GM21737 (cell line): Measurements from ENCODE around the gene AMZ1.
"Not testable (repeated sequence)": the region's sequence is repeated elsewhere in the genome, so short reads cannot be mapped to it uniquely, and the experiment has no call there.

ENCODE experiments used
- ATAC-seq: cut with Tn5 transposase; IDR thresholded peaks from one replicate; pipeline ENCODE4 v1.9.1; 2021; ENCODE audit warnings: mild to moderate bottlenecking, moderate library complexity; ENCODE audit not compliant: unreplicated experiment

AMZ1 gene

DNA sequence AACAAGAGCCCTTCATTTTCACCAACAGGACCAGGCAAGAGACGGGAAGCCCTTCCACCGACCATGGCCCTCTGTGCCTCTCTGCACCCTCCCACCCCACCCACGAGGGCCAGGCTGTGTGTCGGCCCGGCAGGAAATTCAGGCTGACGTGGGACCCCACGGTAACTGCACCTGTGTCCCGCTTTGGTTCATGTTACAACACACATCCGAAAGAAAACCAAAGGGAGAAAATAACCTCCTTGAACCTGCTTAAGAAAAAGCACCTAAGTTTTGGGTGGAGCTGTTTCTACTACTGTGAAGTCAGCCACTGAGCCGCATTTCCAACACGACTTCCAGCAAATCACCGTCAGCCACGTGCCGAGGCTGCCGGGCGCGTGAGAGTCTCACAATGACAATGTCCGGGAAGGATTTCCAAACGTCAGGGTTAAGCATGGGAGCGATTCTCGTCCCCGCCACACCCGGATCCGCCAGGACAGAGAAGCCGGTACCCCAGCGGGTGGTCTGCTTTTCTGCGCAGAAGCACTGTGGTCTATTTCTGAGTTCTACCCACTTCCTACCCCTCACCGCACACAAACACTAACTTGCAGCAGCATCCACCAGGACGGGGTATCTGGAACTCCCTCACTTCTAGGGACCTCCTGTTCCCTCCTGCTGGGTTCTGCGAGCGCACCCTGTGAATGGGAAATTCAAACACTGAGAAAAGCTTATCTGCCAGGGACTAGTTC, 36.6 kb downstream of the AMZ1 start:
- no peak for ATAC-seq

DNA sequence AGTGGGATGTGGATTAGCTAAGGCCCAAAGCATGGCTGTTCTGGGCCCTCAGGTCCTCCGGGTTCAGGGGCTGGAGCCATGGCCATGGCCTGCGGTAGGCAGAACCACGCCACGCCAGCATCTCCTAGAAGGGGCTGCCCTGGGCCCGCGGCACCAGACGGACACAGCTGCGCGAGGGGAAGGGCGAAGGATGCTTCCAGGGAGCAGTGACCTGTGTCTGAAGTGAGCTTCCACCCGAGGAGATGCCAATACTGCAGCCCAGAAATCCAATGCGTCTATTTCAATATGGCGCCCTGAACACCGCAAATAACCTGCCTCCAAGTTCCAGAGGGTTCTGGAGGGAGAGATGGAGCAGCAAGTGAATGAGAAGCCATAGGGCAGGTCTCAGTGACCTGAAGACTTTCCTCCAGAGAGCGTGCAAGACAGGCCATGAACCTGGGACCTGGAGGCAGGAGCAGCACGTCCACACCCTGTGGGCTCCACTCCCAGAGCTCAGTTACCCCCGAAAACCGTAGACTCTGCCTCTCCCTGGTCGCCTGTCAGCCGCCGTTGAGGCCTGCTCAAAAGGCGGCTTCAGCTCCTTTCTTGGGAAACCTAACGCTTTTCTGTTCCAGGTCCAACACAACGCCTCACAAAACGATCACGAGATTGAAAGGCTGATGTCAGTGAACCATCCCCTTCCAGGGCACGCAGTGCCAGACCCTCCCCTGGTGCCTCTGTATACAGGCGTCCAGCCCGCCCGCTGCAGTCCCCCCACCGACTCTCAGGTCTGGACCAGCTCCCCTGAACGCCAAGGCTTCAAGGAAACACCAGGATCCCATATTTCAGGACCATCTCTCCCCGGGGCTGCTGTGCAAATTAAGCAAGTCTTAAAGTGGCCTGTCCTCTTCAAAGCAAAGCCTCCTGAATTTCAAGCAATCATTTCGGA, 37.4 kb downstream of the AMZ1 start:
- no peak for ATAC-seq

- ATAC-seq, result no peak
Measured at GRCh38 chr7:2726316-2727018, 38.5 kb downstream of the AMZ1 start.

DNA sequence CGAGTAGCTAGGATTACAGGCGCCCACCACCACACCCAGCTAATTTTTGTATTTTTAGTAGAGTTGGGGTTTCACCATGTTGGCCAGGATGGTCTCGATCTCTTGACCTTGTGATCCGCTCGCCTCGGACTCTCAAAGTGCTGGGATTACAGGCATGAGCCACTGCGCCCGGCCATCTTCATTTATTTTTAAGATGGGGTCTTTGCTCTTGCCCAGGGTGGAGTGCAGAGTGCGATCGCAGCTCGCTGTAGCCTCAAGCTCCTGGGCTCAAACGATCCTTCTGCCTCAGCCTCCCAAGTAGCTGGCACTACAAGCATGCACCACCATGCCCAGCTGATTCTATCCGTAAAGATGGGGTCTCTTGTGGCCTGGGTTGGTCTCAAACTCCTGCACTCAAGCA, 39.2 kb downstream of the AMZ1 start:
- ATAC-seq, result not testable (repeated sequence)

DNA sequence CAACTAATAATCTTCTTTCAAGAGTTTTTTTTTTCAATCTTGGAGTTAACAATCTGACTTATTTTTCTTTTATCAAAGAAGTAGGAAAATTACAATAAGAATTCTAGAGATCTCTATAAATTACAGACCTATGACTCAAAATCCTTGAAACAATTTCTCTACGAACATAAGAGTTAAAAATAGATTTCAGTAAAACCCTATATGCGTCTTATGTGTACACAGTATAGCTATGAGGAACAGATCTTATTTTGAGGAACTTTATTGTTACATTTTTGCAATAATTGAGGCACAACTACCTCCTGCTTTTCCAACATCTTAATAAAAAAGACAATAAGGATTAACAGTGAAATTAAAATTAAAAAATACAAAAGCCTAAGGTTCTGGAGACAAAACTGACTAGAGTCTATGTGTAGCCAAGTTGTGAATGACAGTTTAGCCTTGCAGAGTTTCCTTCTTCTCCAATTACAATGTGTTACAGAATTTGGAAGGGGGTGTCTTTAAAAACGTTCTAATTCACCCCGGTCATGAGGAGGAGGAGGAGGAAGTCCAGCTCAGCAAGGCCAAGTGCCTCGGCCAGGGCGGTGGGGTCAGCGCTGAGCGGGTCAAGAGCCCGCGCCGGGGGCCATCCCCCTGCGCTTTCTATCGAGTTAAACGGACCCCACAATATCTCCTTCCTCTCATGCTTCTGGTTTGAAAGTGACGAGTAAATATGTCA, 40.5 kb downstream of the AMZ1 start:
- ATAC-seq, result no peak

GRCh38 chr7:2729031-2729892, 41.3 kb downstream of the AMZ1 start:
- no peak for ATAC-seq

GRCh38 chr7:2729893-2730716, 42.1 kb downstream of the AMZ1 start:
- ATAC-seq, result no peak

- ATAC-seq, result no peak
Measured at GRCh38 chr7:2730846-2731770, 43.1 kb downstream of the AMZ1 start.

GRCh38 chr7:2732388-2732787, 44.4 kb downstream of the AMZ1 start:
- no peak for ATAC-seq

DNA sequence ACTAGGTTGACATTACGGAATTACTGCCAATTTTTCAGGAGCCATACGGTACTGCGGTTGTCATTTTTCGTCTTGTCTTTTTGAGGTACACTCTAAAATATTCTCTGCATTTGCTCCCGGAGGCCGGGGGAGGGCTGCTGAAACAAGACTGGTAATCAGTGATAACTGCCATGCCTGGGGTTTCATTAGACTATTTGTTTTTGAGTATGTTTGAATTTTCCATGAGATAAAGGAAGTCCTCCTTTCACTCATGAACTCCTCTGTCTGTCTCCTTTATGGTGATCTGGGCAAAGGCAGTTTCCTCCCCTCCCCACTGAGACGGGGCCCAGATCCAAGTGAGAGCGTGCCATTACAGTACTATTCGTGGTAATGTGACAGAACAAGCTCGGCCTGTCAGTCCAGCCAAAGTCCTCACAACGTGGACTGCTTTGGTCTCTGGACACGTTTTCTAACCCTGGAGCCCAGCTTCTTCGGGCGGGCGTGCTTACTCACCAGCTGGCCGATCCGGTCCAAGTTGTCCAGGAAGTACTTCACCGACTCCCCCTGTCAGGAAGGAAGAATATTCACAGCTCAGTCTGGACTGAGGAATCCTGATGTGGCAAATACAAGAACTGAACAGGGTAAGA, 45.1 kb downstream of the AMZ1 start:
- ATAC-seq, result no peak

- no peak for ATAC-seq
Measured at GRCh38 chr7:2734084-2734686, 46.2 kb downstream of the AMZ1 start.

DNA sequence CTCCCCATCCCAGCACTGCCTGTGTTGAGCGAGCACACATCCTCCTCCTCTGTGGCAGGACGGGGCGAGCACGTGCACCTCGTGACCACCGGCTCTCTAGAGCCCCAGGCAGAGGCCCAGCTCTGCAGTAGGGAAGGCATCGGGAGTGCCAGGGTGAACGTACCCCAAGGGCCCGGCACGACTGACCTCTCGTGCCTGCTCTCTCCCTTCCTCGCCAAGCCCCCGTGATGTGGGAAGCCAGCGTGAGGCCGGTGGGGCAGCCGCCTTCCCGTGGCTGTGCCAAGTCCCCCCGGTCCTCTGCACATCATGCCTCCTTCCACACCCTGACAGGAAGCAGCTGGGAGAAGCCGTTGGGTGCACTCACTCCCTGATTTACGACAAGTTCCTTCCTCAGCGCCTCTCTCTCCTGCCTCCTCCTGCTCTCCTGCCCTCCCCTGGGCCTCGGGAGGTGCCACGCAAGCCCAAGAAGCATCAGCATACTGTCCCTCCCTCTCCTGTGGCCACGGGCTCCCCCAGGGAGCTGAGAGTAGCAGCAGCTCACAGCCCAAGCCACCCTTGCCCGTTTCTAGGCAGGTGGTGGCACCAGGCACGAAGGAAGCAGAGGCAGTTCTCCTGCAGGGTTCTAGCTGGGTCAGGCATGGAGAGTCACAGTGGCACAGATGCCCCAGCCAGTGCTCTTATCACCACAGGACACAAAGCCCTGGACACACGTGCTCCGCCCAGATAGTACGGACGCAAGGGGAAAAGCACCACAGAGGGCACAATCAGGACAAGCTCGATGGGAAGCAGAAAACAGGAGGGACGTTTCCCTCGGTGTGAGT, 47.0 kb downstream of the AMZ1 start:
- no peak for ATAC-seq

GRCh38 chr7:2735744-2736143, 47.7 kb downstream of the AMZ1 start:
- ATAC-seq, result no peak

GRCh38 chr7:2736411-2736914, 48.5 kb downstream of the AMZ1 start:
- ATAC-seq, result no peak

DNA sequence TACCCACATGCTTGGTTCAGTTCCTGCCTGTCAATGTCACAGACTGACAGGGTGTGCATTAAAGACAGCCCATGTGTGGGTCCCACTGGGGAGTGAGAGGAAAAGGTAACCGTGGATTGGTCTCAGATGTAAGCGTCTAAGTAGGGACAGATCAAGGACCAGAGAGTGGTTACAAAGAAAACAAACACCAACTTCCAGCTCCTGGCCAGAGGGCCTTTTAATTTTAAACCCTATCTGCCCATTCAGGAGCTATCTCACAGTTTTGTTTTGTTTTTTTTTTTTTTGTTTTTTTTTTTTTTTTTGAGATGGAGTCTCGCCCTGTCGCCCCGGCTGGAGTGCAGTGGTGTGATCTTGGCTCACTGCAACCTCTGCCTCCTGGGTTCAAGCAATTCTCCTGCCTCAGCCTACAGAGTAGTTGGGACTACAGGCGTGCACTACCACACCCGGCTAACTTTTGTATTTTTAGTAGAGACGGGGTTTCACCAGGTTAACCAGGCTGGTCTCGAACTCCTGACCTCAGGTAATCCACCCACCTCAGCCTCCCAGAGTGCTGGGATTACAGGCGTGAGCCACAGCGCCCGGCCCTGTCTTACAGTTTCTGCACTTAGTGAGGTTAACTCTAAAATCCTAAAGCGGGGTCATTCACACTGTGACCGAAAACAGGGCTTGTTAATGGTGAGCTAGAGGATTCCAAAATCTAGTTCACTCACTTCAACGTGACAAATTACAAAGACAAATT, 49.2 kb downstream of the AMZ1 start:
- ATAC-seq, result not testable (repeated sequence)
